Hepatocyte (in vitro differentiated cells): Measurements from ENCODE around the gene DOCK1.

Experiments
- CTCF ChIP-seq: fragments of 200-600 bp; sonication (generic); IDR thresholded peaks from 2 replicates; pipeline ENCODE4 v1.5.1; 2016; ENCODE audit warnings: antibody characterized with exemption, mild to moderate bottlenecking; ENCODE audit not compliant: poor library complexity
- EZH2 ChIP-seq: fragments of 200-600 bp; sonication (generic); IDR thresholded peaks from 2 replicates; pipeline ENCODE4 v1.6.1; 2016; ENCODE audit warnings: antibody characterized with exemption, mild to moderate bottlenecking, borderline replicate concordance
- EZH2phosphoT487 ChIP-seq: fragments of 200-600 bp; sonication (generic); IDR thresholded peaks from one replicate; pipeline ENCODE4 v1.6.1; 2018; ENCODE audit warnings: antibody characterized with exemption, mild to moderate bottlenecking, low read depth, moderate library complexity; ENCODE audit not compliant: unreplicated experiment, severe bottlenecking

GRCh38 chr10:127346604-127347003 lies 441.4 kb downstream of the DOCK1 start:
- no peak for TF ChIP-seq CTCF
- TF ChIP-seq EZH2, result no peak
- TF ChIP-seq EZH2phosphoT487, result no peak
